GM19438 (cell line): ENCODE measurements around the gene PNPLA1.

Experiments
- ATAC-seq: cut with Tn5 transposase; IDR thresholded peaks from one replicate; pipeline ENCODE4 v1.9.1; 2021; ENCODE audit warnings: low read depth; ENCODE audit not compliant: unreplicated experiment

Gene PNPLA1

GRCh38 chr6:36269834-36270705 is at the start of gene PNPLA1:
PNPLA1 (plus strand) TSS chr6:36270060; CDS start chr6:36270460, 400 bp downstream.
- no peak for ATAC-seq

GRCh38 chr6:36220226-36220625 is 49.6 kb upstream of the PNPLA1 start:
- ATAC-seq: no peak

- no peak for ATAC-seq
Observed at GRCh38 chr6:36221674-36222073, 48.2 kb upstream of the PNPLA1 start.

- no peak for ATAC-seq
Observed at GRCh38 chr6:36222924-36223323, 46.9 kb upstream of the PNPLA1 start.

- no peak for ATAC-seq
Observed at GRCh38 chr6:36223706-36224105, 46.2 kb upstream of the PNPLA1 start.

- no peak for ATAC-seq
Observed at GRCh38 chr6:36224918-36225461, 44.9 kb upstream of the PNPLA1 start.

GRCh38 chr6:36226438-36227047 is 43.3 kb upstream of the PNPLA1 start:
- no peak for ATAC-seq

GRCh38 chr6:36227379-36228228 is 42.3 kb upstream of the PNPLA1 start:
- ATAC-seq: no peak

- no peak for ATAC-seq
Observed at GRCh38 chr6:36229223-36229622, 40.6 kb upstream of the PNPLA1 start.

GRCh38 chr6:36230371-36230770 is 39.5 kb upstream of the PNPLA1 start:
- no peak for ATAC-seq

GRCh38 chr6:36232172-36232571 is 37.7 kb upstream of the PNPLA1 start:
- no peak for ATAC-seq

- no peak for ATAC-seq
Observed at GRCh38 chr6:36235309-36235708, 34.6 kb upstream of the PNPLA1 start.

- no peak for ATAC-seq
Observed at GRCh38 chr6:36235862-36236261, 34.0 kb upstream of the PNPLA1 start.

- ATAC-seq: no peak
Observed at GRCh38 chr6:36239774-36240173, 30.1 kb upstream of the PNPLA1 start.

GRCh38 chr6:36241728-36242127 is 28.1 kb upstream of the PNPLA1 start:
- peak; percentile 68 for ATAC-seq

- no peak for ATAC-seq
Observed at GRCh38 chr6:36242161-36242560, 27.7 kb upstream of the PNPLA1 start.

GRCh38 chr6:36242626-36243025 is 27.2 kb upstream of the PNPLA1 start:
- no peak for ATAC-seq

- ATAC-seq: no peak
Observed at GRCh38 chr6:36243562-36244212, 26.2 kb upstream of the PNPLA1 start.

GRCh38 chr6:36244641-36245280 is 25.1 kb upstream of the PNPLA1 start:
- ATAC-seq: no peak

GRCh38 chr6:36245572-36246061 is 24.2 kb upstream of the PNPLA1 start:
- ATAC-seq: no peak
